ENCODE measurements around the gene ATP2B3.

- TF ChIP-seq YY1 (IDR thresholded peaks at IDR 0.05; ENCODE audit: insufficient read depth, insufficient read length) (no peak), ZNF274 (IDR thresholded peaks at IDR 0.05; ENCODE audit: low read depth, low read length) (no peak), SUZ12 (IDR thresholded peaks at IDR 0.05; ENCODE audit: extremely low read depth, insufficient read depth, insufficient read length) (no peak)
These were observed 23.4 kb upstream of the ATP2B3 start for GRCh38 chrX:153494061-153494460.

Data from NT2/D1 (cell line).